Fibroblast of peridontal ligament (primary cell): Measurements from ENCODE around the gene HOXD10.

ENCODE experiments used
- DNase-seq: peaks from one replicate; pipeline ENCODE4 v3.0.0-alpha.2; 2010; ENCODE audit errors: extremely low read depth

HOXD10 gene

DNA sequence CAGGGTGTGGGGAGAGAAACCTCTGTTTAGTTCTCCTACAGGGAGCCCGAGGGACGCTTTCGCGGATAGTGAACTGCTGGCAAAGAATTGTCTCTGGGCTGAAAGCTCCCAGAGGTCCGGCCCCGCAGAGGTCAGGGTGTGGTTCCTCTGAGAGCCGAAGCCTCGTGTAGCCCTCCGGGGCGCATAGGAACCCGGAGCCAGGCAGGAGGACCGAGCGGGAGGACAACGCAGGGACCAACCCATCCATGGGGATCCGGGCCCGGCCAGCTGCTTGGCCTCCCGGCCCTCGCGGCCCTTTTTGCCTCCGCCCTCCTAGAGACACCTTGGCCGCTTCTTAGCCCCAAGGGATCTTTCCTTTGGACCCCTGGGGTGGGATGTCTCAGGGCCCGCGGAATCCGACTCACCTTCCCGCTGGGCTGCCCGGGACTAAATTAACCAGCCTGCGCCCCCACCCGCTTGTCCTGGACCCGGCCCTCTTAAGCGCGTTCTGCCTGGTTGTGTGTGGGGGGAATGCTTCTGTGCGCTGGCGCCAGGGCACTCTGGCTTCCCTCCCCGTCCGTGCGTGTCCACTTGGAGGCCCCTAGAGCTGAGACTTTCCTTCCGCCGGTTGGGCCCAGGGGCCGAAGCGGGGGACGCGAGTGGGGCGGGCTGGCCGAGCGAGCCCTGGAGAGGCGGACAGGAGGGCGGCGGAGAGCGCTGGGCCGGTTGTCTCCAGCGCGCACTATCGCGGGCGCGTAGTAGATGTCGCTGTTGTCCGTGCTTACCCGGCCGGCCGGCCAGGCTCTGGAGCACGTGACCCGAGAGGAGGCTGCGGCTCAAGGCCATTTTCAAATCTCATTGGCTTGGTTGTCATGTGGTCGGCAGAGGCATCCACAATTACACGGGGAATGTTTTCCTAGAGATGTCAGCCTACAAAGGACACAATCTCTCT is at the start of gene HOXD10:
HOXD10 (plus strand) TSS at position 896 of the 931 bp plus-strand sequence. CDS start 56 bp downstream, outside the sequence.
- no peak for DNase-seq

- DNase-seq: no peak
Observed at GRCh38 chr2:176067589-176068418, 48.8 kb upstream of the HOXD10 start.

GRCh38 chr2:176068419-176068832 is 48.2 kb upstream of the HOXD10 start:
- no peak for DNase-seq

- no peak for DNase-seq
Observed at GRCh38 chr2:176071330-176072291, 45.0 kb upstream of the HOXD10 start.

- DNase-seq: no peak
Observed at GRCh38 chr2:176072292-176072669, 44.3 kb upstream of the HOXD10 start.

DNA sequence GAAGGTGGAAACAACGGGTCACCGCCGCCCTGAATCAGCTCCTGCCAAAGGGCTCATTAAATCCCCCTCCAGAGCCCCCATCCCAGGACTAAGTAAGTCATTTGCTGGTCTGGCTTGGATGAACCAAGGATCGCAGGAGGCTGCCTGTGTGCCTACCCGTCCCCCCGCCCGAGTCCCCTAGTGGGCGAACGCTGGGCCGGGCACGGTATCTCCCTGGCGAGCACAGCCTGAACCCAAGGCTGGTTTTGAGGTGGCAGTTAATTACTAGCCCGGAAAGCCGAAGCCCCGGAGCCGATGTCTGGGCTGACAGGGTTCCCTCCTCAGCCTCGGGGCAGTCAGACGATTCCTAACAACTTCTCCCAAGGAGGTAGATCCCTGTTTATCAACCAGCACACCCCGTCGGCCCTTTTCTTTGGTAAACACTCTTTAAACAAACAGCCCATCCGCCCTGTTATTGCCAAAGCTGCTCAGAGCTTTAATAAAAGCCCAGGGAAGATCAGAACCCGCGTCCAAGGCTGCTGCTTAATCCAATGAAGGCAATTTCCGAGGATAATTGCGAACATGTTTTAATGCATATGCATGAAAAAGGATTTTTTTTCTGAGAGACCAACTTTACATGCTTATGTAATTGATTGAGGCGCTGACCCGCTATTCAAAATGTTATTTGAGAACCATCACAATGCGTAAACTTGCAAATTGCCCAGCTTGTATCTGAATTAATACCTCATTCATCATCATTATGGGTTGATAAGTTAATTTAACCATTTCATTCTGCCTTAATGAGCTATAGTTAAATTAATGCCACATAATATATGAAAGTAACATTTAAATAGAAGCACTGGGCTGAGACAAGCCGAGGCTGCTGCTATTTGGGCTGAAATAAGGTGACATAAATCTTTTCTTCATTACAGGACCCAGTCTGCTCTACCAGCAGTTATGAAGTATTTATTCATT is 43.4 kb upstream of the HOXD10 start:
- DNase-seq: no peak

DNA sequence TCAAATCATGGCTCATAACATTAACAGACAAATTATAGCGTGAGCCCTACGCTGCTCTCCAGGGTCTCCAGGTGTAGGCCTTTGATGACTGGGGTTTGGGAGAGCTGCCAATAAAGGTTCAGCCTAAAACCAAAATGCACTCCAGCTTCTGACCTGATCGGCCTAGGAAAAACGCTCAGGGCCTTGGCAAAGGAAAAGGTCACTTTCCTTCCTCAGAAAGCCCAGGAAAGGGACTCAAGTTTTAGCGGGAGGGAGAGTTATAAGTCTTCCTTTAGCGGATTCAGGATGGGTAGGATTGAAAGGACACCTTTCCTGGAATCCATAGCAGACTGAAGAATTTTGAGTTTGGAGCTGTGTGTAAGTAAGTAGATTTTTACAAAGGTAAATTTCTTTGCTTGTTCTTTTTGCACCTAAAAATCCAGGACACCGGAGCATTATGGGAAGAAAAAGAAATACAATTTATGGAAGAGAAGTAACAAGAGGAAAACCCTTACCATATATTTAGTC is 41.6 kb upstream of the HOXD10 start:
- DNase-seq: no peak

GRCh38 chr2:176075481-176075880 is 41.1 kb upstream of the HOXD10 start:
- no peak for DNase-seq

GRCh38 chr2:176076063-176076462 is 40.5 kb upstream of the HOXD10 start:
- no peak for DNase-seq

DNA sequence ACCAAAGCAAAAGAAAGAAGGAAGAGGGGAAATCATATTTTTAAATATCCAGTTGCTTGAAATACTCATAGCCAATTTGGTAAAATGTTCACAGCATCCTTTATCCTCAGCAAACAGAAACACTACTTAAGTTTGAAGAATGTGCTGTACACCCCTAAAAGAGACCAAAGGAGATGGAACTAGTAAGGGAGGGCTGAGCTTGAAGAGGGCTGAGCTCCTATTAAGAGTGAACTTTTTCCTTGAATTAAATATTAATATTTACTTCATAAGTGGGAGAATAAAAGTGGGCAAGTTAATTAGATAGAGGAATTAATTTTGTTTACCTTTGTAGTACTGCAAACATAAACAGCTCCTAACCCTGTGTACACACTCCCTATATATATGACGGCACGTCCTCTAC is 39.8 kb upstream of the HOXD10 start:
- no peak for DNase-seq

GRCh38 chr2:176078541-176079284 is 37.9 kb upstream of the HOXD10 start:
- no peak for DNase-seq

GRCh38 chr2:176079285-176079830 is 37.2 kb upstream of the HOXD10 start:
- no peak for DNase-seq

GRCh38 chr2:176079831-176080539 is 36.6 kb upstream of the HOXD10 start:
- no peak for DNase-seq

DNA sequence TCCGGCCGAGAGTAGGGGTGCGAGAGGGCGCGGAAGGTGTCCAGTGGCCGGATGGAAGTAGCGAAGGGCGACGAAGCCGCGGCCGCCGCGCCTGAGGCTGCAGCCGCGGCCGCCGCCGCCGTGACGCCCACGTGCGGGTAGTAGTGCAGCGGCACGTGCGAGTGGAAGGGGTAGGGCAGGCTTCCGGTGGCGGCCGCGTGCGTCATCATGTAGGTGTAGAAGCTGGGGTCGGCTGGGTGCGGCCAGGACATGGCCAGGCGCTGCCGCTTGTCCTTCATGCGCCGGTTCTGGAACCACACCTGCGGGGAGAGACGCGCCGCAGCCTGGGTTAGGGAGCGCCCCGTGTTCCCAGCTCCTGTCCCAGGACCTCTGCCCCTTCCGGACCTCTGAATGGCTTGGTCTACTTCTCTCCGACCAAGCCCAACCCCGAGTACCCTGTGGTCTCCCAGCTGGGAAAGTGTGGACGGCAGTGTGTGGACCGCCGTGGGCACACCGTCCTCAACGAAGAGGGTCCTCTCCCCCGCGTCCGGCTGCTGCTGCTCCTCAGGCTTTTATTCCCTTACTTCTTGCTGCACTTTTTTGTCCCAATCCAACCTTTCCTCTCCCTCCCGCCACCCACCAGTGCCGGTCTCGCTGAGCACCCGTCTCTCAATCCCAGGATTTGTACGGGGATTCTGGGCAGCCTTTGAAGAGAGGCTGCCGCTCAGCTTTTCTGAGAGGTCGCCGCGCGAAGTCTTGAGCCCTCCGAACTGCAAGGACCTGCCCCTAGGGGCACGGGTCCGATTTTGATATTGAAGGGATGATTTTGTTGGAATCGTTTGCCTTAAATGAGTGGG is 35.8 kb upstream of the HOXD10 start:
- no peak for DNase-seq

GRCh38 chr2:176081376-176081836 is 35.2 kb upstream of the HOXD10 start:
- DNase-seq: no peak

- DNase-seq: no peak
Observed at GRCh38 chr2:176081837-176082524, 34.6 kb upstream of the HOXD10 start.

GRCh38 chr2:176082525-176082823 is 34.1 kb upstream of the HOXD10 start:
- DNase-seq: no peak
